K562 (cell line): ENCODE data around the gene AGAP1.

Source experiments
- CTCF ChIP-seq, 3 experiments: IDR thresholded peaks in 2 of 3; conservative IDR thresholded peaks in 1 of 3; 2 replicates each; pipeline ENCODE4 v1.5.1; 2011 to 2012; ENCODE audit warnings: low read length in 3 of 3, mild to moderate bottlenecking in 3 of 3, control low read depth in 2 of 3, improper control_type of control experiment in 1 of 3, inconsistent platforms in 1 of 3, low read depth in 1 of 3, mixed read lengths in 1 of 3, moderate library complexity in 1 of 3; ENCODE audit not compliant: insufficient read depth in 2 of 3
- KDM1A ChIP-seq, 2 experiments: fragments of 450-650 bp; IDR thresholded peaks; 2 replicates each; pipeline ENCODE4 v1.6.1; 2016; ENCODE audit warnings: mild to moderate bottlenecking in 2 of 2
- MAFK ChIP-seq: IDR thresholded peaks from 2 replicates; pipeline ENCODE4 v1.6.1; 2011; ENCODE audit warnings: low read length, improper control_type of control experiment
- NR4A1 ChIP-seq, 2 experiments: fragments of 250-450 bp in 1 of 2; fragments of 450-650 bp in 1 of 2; sonication (Bioruptor Pico) in 1 of 2; IDR thresholded peaks; 2 replicates each; pipeline versions ENCODE4 v1.4.0 to v1.6.1; 2016 to 2020; ENCODE audit warnings: mild to moderate bottlenecking in 2 of 2, missing compliant biosample characterization in 1 of 2, missing genetic modification characterization in 1 of 2, moderate library complexity in 1 of 2
- POLR2A ChIP-seq: fragments of 450-650 bp; conservative IDR thresholded peaks from 2 replicates; pipeline ENCODE4 v1.6.1; 2016
- SRSF7 ChIP-seq: fragments of 200-400 bp; formaldehyde crosslinking; optimal IDR thresholded peaks from 2 replicates; pipeline ENCODE3; 2017; ENCODE audit warnings: mild to moderate bottlenecking, low read depth, low read length
- ZFX ChIP-seq: sonication (generic); formaldehyde crosslinking; IDR thresholded peaks from 2 replicates; pipeline ENCODE4 v1.8.0; 2022; ENCODE audit warnings: mild to moderate bottlenecking, missing genetic modification reagents, moderate library complexity
- ZZZ3 ChIP-seq: fragments of 450-650 bp; IDR thresholded peaks from 2 replicates; pipeline ENCODE4 v1.6.1; 2016; ENCODE audit warnings: antibody characterized with exemption, mild to moderate bottlenecking, moderate library complexity
- TF ChIP-seq, protein P1 (sequence below): fragments of 250-450 bp; sonication (Bioruptor Pico); IDR thresholded peaks from 2 replicates; pipeline ENCODE4 v1.4.0; 2020; ENCODE audit warnings: mild to moderate bottlenecking, moderate library complexity, borderline replicate concordance

- no peak for TF ChIP-seq ZZZ3
- no peak for TF ChIP-seq CTCF (IDR thresholded peaks at IDR 0.05 in 2 of 3, conservative IDR thresholded peaks at IDR 0.05 in 1 of 3; ENCODE audit: insufficient read depth in 2 of 3, low read depth in 1 of 3, low read length in 3 of 3)
- TF ChIP-seq KDM1A (IDR thresholded peaks at IDR 0.05) = no peak
- TF ChIP-seq, protein P1, sequence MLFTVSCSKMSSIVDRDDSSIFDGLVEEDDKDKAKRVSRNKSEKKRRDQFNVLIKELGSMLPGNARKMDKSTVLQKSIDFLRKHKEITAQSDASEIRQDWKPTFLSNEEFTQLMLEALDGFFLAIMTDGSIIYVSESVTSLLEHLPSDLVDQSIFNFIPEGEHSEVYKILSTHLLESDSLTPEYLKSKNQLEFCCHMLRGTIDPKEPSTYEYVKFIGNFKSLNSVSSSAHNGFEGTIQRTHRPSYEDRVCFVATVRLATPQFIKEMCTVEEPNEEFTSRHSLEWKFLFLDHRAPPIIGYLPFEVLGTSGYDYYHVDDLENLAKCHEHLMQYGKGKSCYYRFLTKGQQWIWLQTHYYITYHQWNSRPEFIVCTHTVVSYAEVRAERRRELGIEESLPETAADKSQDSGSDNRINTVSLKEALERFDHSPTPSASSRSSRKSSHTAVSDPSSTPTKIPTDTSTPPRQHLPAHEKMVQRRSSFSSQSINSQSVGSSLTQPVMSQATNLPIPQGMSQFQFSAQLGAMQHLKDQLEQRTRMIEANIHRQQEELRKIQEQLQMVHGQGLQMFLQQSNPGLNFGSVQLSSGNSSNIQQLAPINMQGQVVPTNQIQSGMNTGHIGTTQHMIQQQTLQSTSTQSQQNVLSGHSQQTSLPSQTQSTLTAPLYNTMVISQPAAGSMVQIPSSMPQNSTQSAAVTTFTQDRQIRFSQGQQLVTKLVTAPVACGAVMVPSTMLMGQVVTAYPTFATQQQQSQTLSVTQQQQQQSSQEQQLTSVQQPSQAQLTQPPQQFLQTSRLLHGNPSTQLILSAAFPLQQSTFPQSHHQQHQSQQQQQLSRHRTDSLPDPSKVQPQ (CRISPR knock-in tag) = no peak
- no peak for TF ChIP-seq ZFX (CRISPR knock-in tag)
- no peak for TF ChIP-seq MAFK
- no peak for TF ChIP-seq POLR2A
- TF ChIP-seq NR4A1 (CRISPR knock-in tag; IDR thresholded peaks at IDR 0.05) = no peak
- no peak for TF ChIP-seq NR4A1 (tag; IDR thresholded peaks at IDR 0.05)
- TF ChIP-seq SRSF7 = no peak
These were observed 67.6 kb downstream of the AGAP1 start for GRCh38 chr2:235561450-235561849.
